Hepatocyte (in vitro differentiated cells): Measurements from ENCODE around the gene TBRG1.

Source experiments
- CTCF ChIP-seq: fragments of 200-600 bp; sonication (generic); IDR thresholded peaks from 2 replicates; pipeline ENCODE4 v1.5.1; 2016; ENCODE audit warnings: antibody characterized with exemption, mild to moderate bottlenecking; ENCODE audit not compliant: poor library complexity
- EZH2 ChIP-seq: fragments of 200-600 bp; sonication (generic); IDR thresholded peaks from 2 replicates; pipeline ENCODE4 v1.6.1; 2016; ENCODE audit warnings: antibody characterized with exemption, mild to moderate bottlenecking, borderline replicate concordance
- EZH2phosphoT487 ChIP-seq: fragments of 200-600 bp; sonication (generic); IDR thresholded peaks from one replicate; pipeline ENCODE4 v1.6.1; 2018; ENCODE audit warnings: antibody characterized with exemption, mild to moderate bottlenecking, low read depth, moderate library complexity; ENCODE audit not compliant: unreplicated experiment, severe bottlenecking

GRCh38 chr11:124608147-124608546 lies 14.5 kb upstream of the TBRG1 start:
- no peak for TF ChIP-seq CTCF
- no peak for TF ChIP-seq EZH2
- TF ChIP-seq EZH2phosphoT487, result no peak
